IMR-90 (cell line): Measurements from ENCODE around the gene ZFPL1.

Source experiments
- MAFK ChIP-seq: IDR thresholded peaks from 2 replicates; pipeline ENCODE4 v1.6.1; 2012; ENCODE audit warnings: low read depth, low read length, improper control_type of control experiment
- RFX5 ChIP-seq: IDR thresholded peaks from 2 replicates; pipeline ENCODE4 v1.8.0; 2012; ENCODE audit warnings: low read depth, mild to moderate bottlenecking, low read length, moderate library complexity
- SMC3 ChIP-seq: fragments of 150-350 bp; IDR thresholded peaks from 2 replicates; pipeline ENCODE4 v1.6.1; 2016; ENCODE audit warnings: low read depth, mild to moderate bottlenecking, antibody characterized with exemption, low read length, moderate library complexity
- TF ChIP-seq, protein P1 (sequence below): conservative IDR thresholded peaks from 2 replicates; pipeline ENCODE4 v1.5.1; 2012; ENCODE audit warnings: mild to moderate bottlenecking, low read depth, low read length, improper control_type of control experiment

DNA sequence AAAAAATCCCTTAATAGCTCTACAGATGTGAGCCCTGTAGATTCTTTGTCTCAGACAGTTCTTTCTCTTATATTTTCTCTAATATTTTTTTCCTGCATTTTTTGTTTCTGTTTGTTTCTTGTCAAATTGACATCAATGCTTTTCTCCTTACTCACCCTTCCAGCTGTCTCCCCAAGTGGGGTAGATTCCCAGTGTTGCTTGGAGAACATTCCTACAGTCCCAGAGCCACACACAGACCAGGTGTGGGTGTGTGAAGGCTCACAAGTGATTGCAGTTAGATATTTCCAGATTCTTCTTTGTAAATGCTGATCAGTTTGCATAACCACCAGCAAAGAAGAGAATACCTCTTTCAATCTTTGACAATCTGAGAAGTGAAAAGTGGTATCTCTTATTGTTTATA, 19.5 kb downstream of the ZFPL1 start:
- TF ChIP-seq, protein P1, sequence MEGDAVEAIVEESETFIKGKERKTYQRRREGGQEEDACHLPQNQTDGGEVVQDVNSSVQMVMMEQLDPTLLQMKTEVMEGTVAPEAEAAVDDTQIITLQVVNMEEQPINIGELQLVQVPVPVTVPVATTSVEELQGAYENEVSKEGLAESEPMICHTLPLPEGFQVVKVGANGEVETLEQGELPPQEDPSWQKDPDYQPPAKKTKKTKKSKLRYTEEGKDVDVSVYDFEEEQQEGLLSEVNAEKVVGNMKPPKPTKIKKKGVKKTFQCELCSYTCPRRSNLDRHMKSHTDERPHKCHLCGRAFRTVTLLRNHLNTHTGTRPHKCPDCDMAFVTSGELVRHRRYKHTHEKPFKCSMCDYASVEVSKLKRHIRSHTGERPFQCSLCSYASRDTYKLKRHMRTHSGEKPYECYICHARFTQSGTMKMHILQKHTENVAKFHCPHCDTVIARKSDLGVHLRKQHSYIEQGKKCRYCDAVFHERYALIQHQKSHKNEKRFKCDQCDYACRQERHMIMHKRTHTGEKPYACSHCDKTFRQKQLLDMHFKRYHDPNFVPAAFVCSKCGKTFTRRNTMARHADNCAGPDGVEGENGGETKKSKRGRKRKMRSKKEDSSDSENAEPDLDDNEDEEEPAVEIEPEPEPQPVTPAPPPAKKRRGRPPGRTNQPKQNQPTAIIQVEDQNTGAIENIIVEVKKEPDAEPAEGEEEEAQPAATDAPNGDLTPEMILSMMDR: no peak
- TF ChIP-seq RFX5 (no peak), SMC3 (no peak), MAFK (no peak)
